CD4-positive, alpha-beta T cell (primary cell): Measurements from ENCODE around the gene MAT1A. TPM values are rescaled to one million over a fixed set of nuclear protein-coding genes. Genes with fewer than 3 reads are reported as not detected.

Experiments
- ATAC-seq: fragments of 200-7000 bp; cut with Tn5 transposase; one replicate; pipeline ENCODE4 v1.10.0; 2022; ENCODE audit warnings: mild to moderate bottlenecking; ENCODE audit not compliant: poor library complexity
- CTCF ChIA-PET: fragments of 350-600 bp; sonication (Branson Sonifier 250); formaldehyde crosslinking; loops from one replicate; lab custom pipeline; 2021; ENCODE audit warnings: antibody characterized with exemption, inconsistent platforms; lab: Charles Lee
- POLR2A ChIA-PET: fragments of 350-600 bp; sonication (Branson Sonifier 250); formaldehyde crosslinking; loops from one replicate; lab custom pipeline; 2021; ENCODE audit warnings: antibody characterized with exemption, inconsistent platforms; lab: Charles Lee
- DNase-seq, 14 experiments: peaks; one replicate each; pipeline ENCODE4 v3.0.0-alpha.2; 2013 to 2020; ENCODE audit warnings: mixed read lengths in 2 of 14
- H3K27ac ChIP-seq, 2 donors: one replicate each; pipeline versions ENCODE4 v1.5.1 to v1.7.0; 2013; ENCODE audit warnings: low read length in 2 of 2, low read depth in 1 of 2, mild to moderate bottlenecking in 1 of 2
- H3K27me3 ChIP-seq, 2 experiments: 1 replicate in 1 of 2; 2 replicates in 1 of 2; pipeline versions ENCODE4 v1.6.1 to v1.7.0; 2013; ENCODE audit warnings: low read length in 2 of 2, control low read depth in 1 of 2, mild to moderate bottlenecking in 1 of 2, moderate library complexity in 1 of 2; ENCODE audit not compliant: insufficient read depth in 2 of 2, control insufficient read depth in 1 of 2
- H3K36me3 ChIP-seq: one replicate; pipeline ENCODE4 v1.6.1; 2013; ENCODE audit warnings: low read length, control low read depth; ENCODE audit not compliant: insufficient read depth
- H3K4me1 ChIP-seq: one replicate; pipeline ENCODE4 v1.6.1; 2013; ENCODE audit warnings: low read length, control low read depth; ENCODE audit not compliant: insufficient read depth
- H3K4me3 ChIP-seq: one replicate; pipeline ENCODE4 v1.5.1; 2013; ENCODE audit warnings: mild to moderate bottlenecking, low read length, moderate library complexity
- H3K9me3 ChIP-seq, 2 experiments: 1 replicate in 1 of 2; 2 replicates in 1 of 2; pipeline versions ENCODE4 v1.6.1 to v1.7.0; 2013; ENCODE audit warnings: low read length in 2 of 2, mild to moderate bottlenecking in 2 of 2, control low read depth in 1 of 2, moderate library complexity in 1 of 2; ENCODE audit not compliant: control insufficient read depth in 1 of 2, insufficient read depth in 1 of 2
- H3K27ac Mint-ChIP-seq: one replicate; pipeline ENCODE4 v1.8.0; 2020; ENCODE audit warnings: mixed read lengths
- H3K27me3 Mint-ChIP-seq: one replicate; pipeline ENCODE4 v1.8.0; 2021; ENCODE audit warnings: mixed read lengths
- H3K36me3 Mint-ChIP-seq: one replicate; pipeline ENCODE4 v1.8.0; 2021; ENCODE audit warnings: low read depth, mixed read lengths
- H3K4me1 Mint-ChIP-seq: one replicate; pipeline ENCODE4 v1.8.0; 2021; ENCODE audit warnings: low read depth, mixed read lengths
- H3K4me3 Mint-ChIP-seq: one replicate; pipeline ENCODE4 v1.8.0; 2020; ENCODE audit warnings: mild to moderate bottlenecking, mixed read lengths
- H3K9me3 Mint-ChIP-seq: one replicate; pipeline ENCODE4 v1.8.0; 2020; ENCODE audit warnings: mixed read lengths
- CTCF ChIP-seq: fragments of 200-600 bp; IDR thresholded peaks from one replicate; pipeline ENCODE4 v1.8.0; 2022; ENCODE audit warnings: antibody characterized with exemption, mild to moderate bottlenecking
- intact Hi-C, 2 experiments: fragments of 100-400 bp; cut with DNase I in 1 of 2; cut with micrococcal nuclease in 1 of 2; formaldehyde crosslinking; loops; one replicate each; pipeline versions ENCODE4 v1.15.1 to v1.9.0; 2023 to 2025; cut with DNase I, micrococcal nuclease
- total RNA-seq, 174 experiments: library from RNA in 2 of 174; stranded (reverse) in 2 of 174; gene quantifications; one replicate each; pipeline ENCODE4 v1.2.3 and lab custom pipeline; 2021 to 2026

The MAT1A gene
- total RNA-seq, 2 experiments from 2014 or later, result not detected

- peaks cover 3 to 4% of the 10 kb centered on the region in 2 experiments for H3K27me3 ChIP-seq
- Mint-ChIP-seq H3K4me3 (no peak overlapping the region), H3K27me3 (no peaks in the 10 kb centered on the region), H3K9me3 (peaks cover 3% of the 10 kb centered on the region), H3K4me1 (no peaks in the 10 kb centered on the region), H3K27ac (no peak overlapping the region), H3K36me3 (no peaks in the 10 kb centered on the region)
- DNase-seq (no peak), ATAC-seq (no peak)
- CTCF ChIA-PET, result no interaction called here
- H3K36me3 ChIP-seq, result no peaks in the 10 kb centered on the region
- H3K27ac ChIP-seq, result no peak overlapping the region
- TF ChIP-seq CTCF, result no peak
- H3K4me3 ChIP-seq, result no peak overlapping the region
- intact Hi-C loops, result no loop called here
- H3K9me3 ChIP-seq, result no peaks in the 10 kb centered on the region
- POLR2A ChIA-PET, result no interaction called here
- H3K4me1 ChIP-seq, result no peaks in the 10 kb centered on the region
These were observed 14.3 kb downstream of the MAT1A start for GRCh38 chr10:80275135-80275498.

- Mint-ChIP-seq H3K4me3 (no peak overlapping the region), H3K9me3 (peaks cover 3% of the 10 kb centered on the region), H3K27me3 (no peaks in the 10 kb centered on the region), H3K36me3 (no peaks in the 10 kb centered on the region), H3K27ac (no peak overlapping the region), H3K4me1 (no peaks in the 10 kb centered on the region)
- no peak for ATAC-seq
- POLR2A ChIA-PET, result no interaction called here
- no peaks in the 10 kb centered on the region for H3K9me3 ChIP-seq
- no peak overlapping the region for H3K4me3 ChIP-seq
- peaks cover 3 to 4% of the 10 kb centered on the region in 2 experiments for H3K27me3 ChIP-seq
- no peak for DNase-seq
- no peaks in the 10 kb centered on the region for H3K36me3 ChIP-seq
- intact Hi-C loops, result no loop called here
- H3K4me1 ChIP-seq, result no peaks in the 10 kb centered on the region
- CTCF ChIA-PET, result no interaction called here
- no peak for TF ChIP-seq CTCF
- H3K27ac ChIP-seq, result no peak overlapping the region
These were observed 14.9 kb downstream of the MAT1A start for GRCh38 chr10:80274396-80275134.

GRCh38 chr10:80273523-80274170 is 15.8 kb downstream of the MAT1A start:
- H3K27me3 Mint-ChIP-seq, result no peaks in the 10 kb centered on the region
- no peak for TF ChIP-seq CTCF

More at GRCh38 chr10:80273523-80274170, 15.8 kb downstream of the MAT1A start:
- Histone ChIP-seq H3K9me3 (no peaks in the 10 kb centered on the region), H3K4me1 (no peaks in the 10 kb centered on the region), H3K36me3 (no peaks in the 10 kb centered on the region), H3K27me3 (peaks cover 3 to 6% of the 10 kb centered on the region in 2 experiments), H3K27ac (no peak overlapping the region), H3K4me3 (no peak overlapping the region)
- Mint-ChIP-seq H3K27ac (no peak overlapping the region), H3K4me3 (no peak overlapping the region), H3K9me3 (peaks cover 3% of the 10 kb centered on the region), H3K36me3 (no peaks in the 10 kb centered on the region), H3K4me1 (no peaks in the 10 kb centered on the region)
- intact Hi-C loops, result no loop called here
- ChIA-PET CTCF (no interaction called here), POLR2A (no interaction called here)
- DNase-seq (no peak), ATAC-seq (no peak)
